HepG2 (cell line): ENCODE results near the gene MAPKAPK3. TPM values are rescaled to one million over a fixed set of nuclear protein-coding genes. Genes with fewer than 3 reads are reported as not detected.

Source experiments
- ATAC-seq: fragments of 200-7000 bp; cut with Tn5 transposase; 3 replicates; pipeline ENCODE4 v1.9.1; 2020; ENCODE audit warnings: mild to moderate bottlenecking, moderate library complexity
- BruUV-seq: library from RNA; stranded (reverse); fragments of 400-500 nt; replicated peaks from 2 replicates; lab custom pipeline; 2021; lab: Mats Ljungman, UMichigan
- CTCF ChIA-PET: fragments of 300-600 bp; formaldehyde crosslinking; extraction: SDS; loops from one replicate; lab custom pipeline; 2021; ENCODE audit warnings: low total read pairs, inconsistent platforms, low intra/inter-chr PET ratio; lab: Yijun Ruan, JAX
- POLR2A ChIA-PET: fragments of 350-600 bp; sonication (Branson Sonifier 250); formaldehyde crosslinking; loops from one replicate; lab custom pipeline; 2020; ENCODE audit warnings: antibody characterized with exemption, inconsistent platforms; lab: Yijun Ruan, JAX
- DNase-seq: peaks from one replicate; pipeline ENCODE4 v3.0.0-alpha.2; 2015; ENCODE audit warnings: low spot score
- FAIRE-seq: peaks from 3 replicates; lab custom pipeline; 2011; peaks lifted over from hg19 to GRCh38; lab: Jason Lieb, UNC
- H2AFZ ChIP-seq: one replicate; pipeline ENCODE4 v1.6.1; 2011; ENCODE audit warnings: low read length, inconsistent platforms
- H3K27ac ChIP-seq: fragments of 300-600 bp; 3 replicates; pipeline ENCODE4 v1.8.0; 2011; ENCODE audit warnings: mixed run types, mild to moderate bottlenecking, mixed read lengths, low read length, inconsistent platforms; ENCODE audit not compliant: insufficient read depth; ENCODE audit errors: extremely low read length
- H3K27me3 ChIP-seq, 2 experiments: fragments of 200-600 bp in 1 of 2; 2 replicates in 1 of 2; 3 replicates in 1 of 2; pipeline versions ENCODE4 v1.6.0 to v1.8.0; 2011; ENCODE audit warnings: low read length in 2 of 2, mild to moderate bottlenecking in 2 of 2, moderate library complexity in 2 of 2, inconsistent platforms in 1 of 2; ENCODE audit not compliant: insufficient read depth in 2 of 2, control insufficient read depth in 1 of 2
- H3K36me3 ChIP-seq, 2 experiments: fragments of 200-600 bp in 1 of 2; replicated peaks in 1 of 2; 2 replicates in 1 of 2; 3 replicates in 1 of 2; pipeline versions ENCODE4 v1.5.1 to v1.8.0; 2011; ENCODE audit warnings: low read length in 2 of 2, inconsistent platforms in 1 of 2; ENCODE audit not compliant: insufficient read depth in 2 of 2, control insufficient read depth in 1 of 2
- H3K4me1 ChIP-seq: 2 replicates; pipeline ENCODE4 v1.5.1; 2012; ENCODE audit warnings: low read length, inconsistent platforms; ENCODE audit not compliant: insufficient read depth
- H3K4me2 ChIP-seq: 2 replicates; pipeline ENCODE4 v1.6.0; 2011; ENCODE audit warnings: low read depth, low read length, inconsistent platforms
- H3K4me3 ChIP-seq, 3 experiments: fragments of 200-600 bp in 1 of 3; sonication (generic), shearing (Covaris generic) in 1 of 3; replicated peaks in 1 of 3; 2 replicates each; pipeline ENCODE4 v1.5.1; 2011 to 2016; ENCODE audit warnings: low read length in 3 of 3, inconsistent platforms in 2 of 3, low read depth in 2 of 3, mild to moderate bottlenecking in 2 of 3, control low read depth in 1 of 3, mixed read lengths in 1 of 3; ENCODE audit not compliant: insufficient read depth in 1 of 3
- H3K79me2 ChIP-seq: one replicate; pipeline ENCODE4 v1.6.1; 2011; ENCODE audit warnings: low read length, inconsistent platforms; ENCODE audit not compliant: insufficient read depth
- H3K9ac ChIP-seq: 2 replicates; pipeline ENCODE4 v1.6.0; 2011; ENCODE audit warnings: mild to moderate bottlenecking, low read depth, low read length, inconsistent platforms; ENCODE audit not compliant: insufficient read depth
- H3K9me3 ChIP-seq: 2 replicates; pipeline ENCODE4 v1.5.1; 2012; ENCODE audit warnings: mild to moderate bottlenecking, low read length
- H4K20me1 ChIP-seq: 2 replicates; pipeline ENCODE4 v1.6.0; 2011; ENCODE audit warnings: inconsistent platforms, mild to moderate bottlenecking, low read length, moderate library complexity; ENCODE audit not compliant: insufficient read depth
- BCL6 ChIP-seq: IDR thresholded peaks from 2 replicates; pipeline ENCODE4 v1.6.1; 2016; ENCODE audit warnings: missing genetic modification reagents, missing compliant biosample characterization
- BHLHE40 ChIP-seq: IDR thresholded peaks from 2 replicates; pipeline ENCODE4 v1.6.1; 2011; ENCODE audit warnings: low read length, improper control_type of control experiment
- HNRNPLL ChIP-seq: fragments of 200-400 bp; formaldehyde crosslinking; IDR thresholded peaks from 2 replicates; pipeline ENCODE4 v1.6.1; 2017; ENCODE audit warnings: mild to moderate bottlenecking, low read depth, low read length; ENCODE audit not compliant: poor library complexity, severe bottlenecking
- HOXA3 ChIP-seq: sonication (generic); formaldehyde crosslinking; IDR thresholded peaks from 2 replicates; pipeline ENCODE4 v1.5.0; 2020; ENCODE audit warnings: missing genetic modification reagents
- RNF2 ChIP-seq: fragments of 450-650 bp; conservative IDR thresholded peaks from 2 replicates; pipeline ENCODE4 v1.6.1; 2016; ENCODE audit warnings: low read depth
- XBP1 ChIP-seq: sonication (generic); formaldehyde crosslinking; IDR thresholded peaks from 2 replicates; pipeline ENCODE4 v1.5.0; 2020; ENCODE audit warnings: missing genetic modification reagents
- WGBS: methylation state at CpG from one replicate; pipeline ENCODE4 v1.1.6; 2017; ENCODE audit warnings: low lambda C conversion rate; 5-methylcytosine and 5-hydroxymethylcytosine counted together
- in situ Hi-C: cut with HindIII; loops from 2 replicates; pipeline ENCODE4 v1.10.0; 2017; ENCODE audit warnings: low pct_unique_long_range_greater_than_20kb; ENCODE audit not compliant: extremely low pct_ligation_motif_present
- intact Hi-C: fragments of 100-400 bp; cut with micrococcal nuclease; formaldehyde crosslinking; loops from one replicate; pipeline ENCODE4 v1.10.0; 2022; ENCODE audit not compliant: unreplicated experiment
- polyA plus RNA-seq, 8 experiments: library from polyadenylated mRNA; depleted of rRNA in 3 of 8; stranded (reverse) in 7 of 8; unstranded in 1 of 8; fragments of >200 nt; fragmentation: Illumina TruSeq in 4 of 8; extraction: Trizol in 4 of 8; gene quantifications; 2 replicates each; pipeline versions ENCODE4 v1.2.1 to v1.2.3, GENCODE V29; 2011 to 2016; ENCODE audit warnings: low read depth in 4 of 8, missing spikeins in 1 of 8, mixed read lengths in 1 of 8; ENCODE audit not compliant: insufficient read depth in 1 of 8
- total RNA-seq, 5 experiments: library from RNA; depleted of rRNA; stranded (reverse); fragments of >200 nt; fragmentation: Illumina TruSeq; extraction: Trizol; gene quantifications; 2 replicates each; pipeline ENCODE4 v1.2.3, GENCODE V29; 2016; ENCODE audit warnings: low read depth in 1 of 5
- TF ChIP-seq, protein P1 (sequence below): sonication (generic); formaldehyde crosslinking; IDR thresholded peaks from 2 replicates; pipeline ENCODE4 v1.4.0; 2020; ENCODE audit warnings: mild to moderate bottlenecking, missing genetic modification reagents

The MAPKAPK3 gene
- total and polyA plus RNA-seq, 2 of the 13 experiments (the other 11 are each of a cell fraction or from before 2014, with no cell fraction given): 39.9 to 41.2 TPM

DNA sequence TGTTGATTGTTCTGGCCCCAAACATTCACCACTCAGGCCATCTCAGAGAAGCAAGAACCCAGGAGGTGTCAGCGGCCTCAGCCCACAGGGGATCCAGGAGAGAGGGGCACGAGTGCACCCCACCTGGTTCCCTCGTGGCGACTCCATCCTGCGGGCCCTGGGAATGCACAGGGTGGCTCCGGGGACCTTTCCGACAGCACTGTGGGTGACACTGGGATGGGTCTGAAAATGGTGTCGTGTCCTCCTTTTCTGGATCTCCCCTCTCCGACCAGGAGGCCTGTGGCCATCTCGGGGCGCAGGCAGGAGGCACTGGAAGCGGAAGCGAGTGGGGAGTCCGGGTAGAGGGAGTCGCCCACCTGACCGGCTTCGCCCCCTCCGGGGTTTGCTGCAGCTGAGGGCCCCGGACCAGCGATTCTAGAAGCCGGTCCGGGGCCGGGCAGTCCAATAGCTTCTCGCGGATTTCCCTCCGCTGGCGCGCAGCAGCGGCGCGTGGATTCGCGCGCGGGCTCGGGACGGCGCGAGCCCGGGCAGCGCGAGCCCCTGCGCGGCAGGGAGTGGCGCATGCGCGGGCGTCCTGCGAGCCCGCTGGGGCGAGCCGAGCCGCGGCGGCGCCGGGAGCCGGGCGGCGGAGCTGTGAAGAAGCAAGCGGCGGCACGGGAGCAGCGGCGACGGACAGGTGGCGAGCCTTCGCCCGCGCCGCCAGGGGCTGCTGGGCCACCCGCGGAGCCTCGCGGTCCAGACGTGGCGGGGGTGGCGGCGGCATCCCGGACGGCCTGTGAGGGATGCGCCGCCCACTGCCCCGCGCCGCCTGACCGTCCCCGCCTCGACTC is 57.6 kb downstream of the MAPKAPK3 start, which contains the start of gene DOCK3:
Gene DOCK3 (plus strand): TSS at position 579 of the 830 bp plus-strand sequence. CDS start 337 bp downstream, outside the sequence.
- ATAC-seq (peak; percentile 86), DNase-seq (no peak), FAIRE-seq (no peak)
- peak within 1 kb of the TSS in 1 of 3 experiments; percentile 23; a peak in 1 of 6 replicates for H3K4me3 ChIP-seq
- ChIA-PET POLR2A (no interaction called here), CTCF (no interaction called here)
- peaks cover 8% of the 10 kb centered on the region; the same call in 1 of the 2 replicates for H4K20me1 ChIP-seq
- no peaks in the 10 kb centered on the region for H3K4me1 ChIP-seq
- peaks cover 4 to 65% of the 10 kb centered on the region in 2 experiments for H3K27me3 ChIP-seq
- H3K9ac ChIP-seq: no peak within 1 kb of the TSS
- H3K79me2 ChIP-seq: no peaks in the 10 kb centered on the region
- no peak within 1 kb of the TSS for H2AFZ ChIP-seq
- H3K4me2 ChIP-seq: peak within 1 kb of the TSS; percentile 36
- intact Hi-C loops: loop anchor here (5.0 kb wide), 1 partner anchor 1143 kb away; no protein-coding TSS in a partner anchor
- no peak within 1 kb of the TSS for H3K27ac ChIP-seq
- no peaks in the 10 kb centered on the region for H3K36me3 ChIP-seq
- H3K9me3 ChIP-seq: no peaks in the 10 kb centered on the region
- TF ChIP-seq HOXA3: 0 out of 2 replicates have a peak, but pooled peaks have one; percentile 19
- TF ChIP-seq, protein P1, sequence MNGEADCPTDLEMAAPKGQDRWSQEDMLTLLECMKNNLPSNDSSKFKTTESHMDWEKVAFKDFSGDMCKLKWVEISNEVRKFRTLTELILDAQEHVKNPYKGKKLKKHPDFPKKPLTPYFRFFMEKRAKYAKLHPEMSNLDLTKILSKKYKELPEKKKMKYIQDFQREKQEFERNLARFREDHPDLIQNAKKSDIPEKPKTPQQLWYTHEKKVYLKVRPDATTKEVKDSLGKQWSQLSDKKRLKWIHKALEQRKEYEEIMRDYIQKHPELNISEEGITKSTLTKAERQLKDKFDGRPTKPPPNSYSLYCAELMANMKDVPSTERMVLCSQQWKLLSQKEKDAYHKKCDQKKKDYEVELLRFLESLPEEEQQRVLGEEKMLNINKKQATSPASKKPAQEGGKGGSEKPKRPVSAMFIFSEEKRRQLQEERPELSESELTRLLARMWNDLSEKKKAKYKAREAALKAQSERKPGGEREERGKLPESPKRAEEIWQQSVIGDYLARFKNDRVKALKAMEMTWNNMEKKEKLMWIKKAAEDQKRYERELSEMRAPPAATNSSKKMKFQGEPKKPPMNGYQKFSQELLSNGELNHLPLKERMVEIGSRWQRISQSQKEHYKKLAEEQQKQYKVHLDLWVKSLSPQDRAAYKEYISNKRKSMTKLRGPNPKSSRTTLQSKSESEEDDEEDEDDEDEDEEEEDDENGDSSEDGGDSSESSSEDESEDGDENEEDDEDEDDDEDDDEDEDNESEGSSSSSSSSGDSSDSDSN (CRISPR knock-in tag): peak; percentile 25; the same call in 1 of the 2 replicates
- peak; percentile 97 for TF ChIP-seq RNF2
- no peak for TF ChIP-seq HNRNPLL
- TF ChIP-seq XBP1 (CRISPR knock-in tag): no peak
- peak; percentile 77 for TF ChIP-seq BHLHE40
- peak; percentile 89 for TF ChIP-seq BCL6 (CRISPR knock-in tag)
- TF ChIP-seq, all 625 proteins: peak for 5
- BruUV-seq: no TSS peak
- in situ Hi-C loops: no loop called here
- WGBS: 40% methylated on average over 1 of the region's 89 CpGs
